ENCODE data around the gene RFX4.

Gene RFX4

DNA sequence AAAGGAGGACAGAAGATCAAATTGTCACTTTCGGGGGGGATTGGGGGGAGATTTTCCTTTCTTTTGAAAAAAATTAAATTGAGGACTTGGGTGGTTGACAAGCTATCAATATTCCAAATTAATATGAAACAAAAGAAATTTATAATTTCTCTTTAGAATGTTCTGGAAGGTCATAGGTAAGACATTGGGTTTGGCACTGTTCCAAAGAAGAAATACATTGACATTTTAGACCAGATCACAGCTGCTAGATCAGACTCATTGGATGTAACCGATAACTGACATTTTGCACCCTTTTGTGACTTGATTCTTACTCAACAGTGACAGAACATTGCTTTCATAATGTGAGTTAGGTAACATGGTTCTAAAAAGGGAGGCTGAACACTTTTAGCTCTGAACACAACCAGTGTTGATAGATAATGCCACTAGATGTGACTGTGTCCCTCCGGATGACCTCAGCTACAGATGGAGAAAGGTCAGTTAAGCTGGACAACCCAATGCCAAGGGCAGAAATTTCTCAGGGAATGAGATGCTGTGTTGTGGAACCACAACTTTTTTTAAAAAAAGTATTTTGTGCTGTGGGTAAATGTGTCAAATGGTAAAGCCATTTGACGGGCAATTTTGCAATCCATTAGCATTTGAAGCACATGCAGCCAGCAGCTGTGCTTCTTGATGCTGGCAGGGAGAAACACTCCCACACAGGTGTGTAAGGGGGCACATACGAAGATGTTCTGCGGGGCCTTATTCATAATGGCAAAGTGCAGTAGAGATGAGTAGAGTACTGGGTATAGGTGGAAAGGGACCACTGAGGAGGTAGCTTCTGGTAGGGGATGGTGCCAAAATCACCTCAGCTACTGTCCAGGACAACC, 62.9 kb downstream of the RFX4 start:
- DNase-seq (ENCODE audit: low read depth in 1 of 2, low spot score in 1 of 2) = no peak

- DNase-seq (ENCODE audit: low read depth in 1 of 2, low spot score in 1 of 2) = no peak
These were observed 63.7 kb downstream of the RFX4 start for GRCh38 chr12:106646472-106646871.

DNA sequence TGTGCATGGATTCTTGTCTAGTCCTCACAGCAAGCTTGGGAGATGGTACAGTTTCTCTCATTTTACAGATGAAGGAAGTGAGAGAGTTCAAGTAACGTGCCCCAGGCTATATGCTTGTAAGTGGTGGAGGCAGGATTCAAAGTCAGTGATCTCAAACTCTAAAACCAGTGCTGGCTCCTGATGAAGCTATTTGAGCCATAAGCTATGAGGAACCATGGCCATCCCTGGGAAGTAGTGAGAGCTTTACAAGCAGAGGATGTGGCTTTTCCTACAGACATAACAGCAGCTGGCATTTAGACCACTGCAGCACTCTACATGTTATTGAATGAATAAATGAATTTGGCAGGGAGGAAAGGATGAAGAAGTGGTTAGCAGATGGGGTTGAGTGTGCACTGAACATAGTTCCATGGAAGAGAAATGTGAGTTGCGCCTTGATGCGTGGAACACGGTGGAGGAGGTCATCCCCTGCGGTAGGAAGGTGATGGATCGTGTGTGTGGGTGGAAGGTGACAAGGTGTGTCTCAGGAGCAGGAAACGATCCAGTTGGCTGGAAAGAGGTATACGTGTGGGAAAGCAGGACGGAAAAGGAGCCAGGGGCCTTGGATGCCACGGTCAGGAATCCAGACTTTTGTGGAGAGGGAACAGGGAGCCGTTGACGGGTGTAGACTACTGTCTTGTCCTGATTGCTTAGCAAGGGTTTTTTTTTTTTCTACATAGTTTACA, 65.2 kb downstream of the RFX4 start:
- no peak for DNase-seq (ENCODE audit: low read depth in 1 of 2, low spot score in 1 of 2)

- DNase-seq (ENCODE audit: low read depth in 1 of 2, low spot score in 1 of 2) = no peak
These were observed 65.9 kb downstream of the RFX4 start for GRCh38 chr12:106648736-106649135.

GRCh38 chr12:106651552-106651951, 68.7 kb downstream of the RFX4 start:
- DNase-seq (ENCODE audit: low read depth in 1 of 2, low spot score in 1 of 2) = no peak

DNA sequence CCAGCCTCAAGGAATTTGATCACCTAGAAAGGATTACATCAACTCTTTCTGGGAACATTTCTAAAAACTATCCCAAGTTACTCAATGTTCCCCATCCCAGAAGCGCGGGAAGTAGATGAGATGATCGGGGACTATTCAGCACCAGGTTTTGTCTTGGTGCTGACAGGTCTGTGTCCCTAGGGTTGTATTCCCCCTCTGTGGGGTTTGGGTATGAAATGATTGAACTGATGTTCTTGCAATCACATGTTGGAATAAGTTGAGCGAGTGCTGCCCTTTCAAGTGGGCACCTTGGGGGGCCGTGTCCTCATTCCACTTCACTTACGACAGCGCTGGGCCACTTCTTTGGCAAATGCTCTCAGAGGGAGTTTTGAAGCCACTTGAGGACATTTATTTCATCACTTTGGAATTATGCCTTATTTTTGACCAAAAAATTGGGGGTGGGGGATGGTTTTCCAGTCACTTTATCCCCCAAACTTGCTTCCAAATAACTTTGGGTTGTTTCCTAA, 69.8 kb downstream of the RFX4 start:
- no peak for DNase-seq (ENCODE audit: low read depth in 1 of 2, low spot score in 1 of 2)

DNA sequence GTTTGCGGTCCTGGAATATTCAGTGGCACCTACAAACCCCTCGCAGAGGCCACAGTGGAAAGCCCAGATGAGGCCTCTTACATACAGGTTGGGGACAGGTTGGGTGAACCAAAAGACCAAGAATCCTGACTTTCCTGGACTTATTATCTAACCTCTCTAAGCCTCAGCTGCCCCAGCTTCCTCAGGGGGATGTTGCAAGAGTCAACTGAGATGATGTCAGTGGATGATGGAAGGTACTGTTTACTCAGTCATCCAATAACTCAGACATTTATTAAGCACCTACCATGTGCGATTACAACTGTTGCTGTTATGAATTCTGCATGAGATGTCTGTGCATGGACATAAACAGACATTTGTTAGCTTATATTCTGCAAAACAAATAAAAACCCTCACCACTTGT, 72.8 kb downstream of the RFX4 start:
- no peak for DNase-seq (ENCODE audit: low read depth in 1 of 2, low spot score in 1 of 2)

DNA sequence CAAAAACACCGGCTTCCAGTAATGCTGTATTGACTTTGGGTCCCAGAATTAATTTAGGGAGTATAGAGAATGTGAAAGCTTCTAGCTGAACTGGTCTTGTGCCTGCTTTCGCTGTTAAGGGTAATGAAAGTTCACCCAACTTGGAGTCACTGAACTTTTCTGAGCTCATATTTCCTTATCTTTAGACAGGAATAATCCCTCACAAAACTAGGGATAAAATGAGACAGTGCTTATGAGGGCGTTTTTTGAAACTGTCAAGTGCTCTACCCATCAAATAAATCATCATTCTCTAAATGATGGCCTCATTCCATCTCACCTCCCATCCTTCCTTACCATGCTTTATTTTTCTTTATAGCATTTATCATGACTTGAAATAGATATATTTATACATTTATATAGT, 74.7 kb downstream of the RFX4 start:
- DNase-seq (ENCODE audit: low read depth in 1 of 2, low spot score in 1 of 2) = no peak

- no peak for DNase-seq (ENCODE audit: low read depth in 1 of 2, low spot score in 1 of 2)
These were observed 80.6 kb downstream of the RFX4 start for GRCh38 chr12:106663385-106663784.

- no peak for DNase-seq (ENCODE audit: low read depth in 1 of 2, low spot score in 1 of 2)
These were observed 86.4 kb downstream of the RFX4 start for GRCh38 chr12:106669216-106669615.

DNA sequence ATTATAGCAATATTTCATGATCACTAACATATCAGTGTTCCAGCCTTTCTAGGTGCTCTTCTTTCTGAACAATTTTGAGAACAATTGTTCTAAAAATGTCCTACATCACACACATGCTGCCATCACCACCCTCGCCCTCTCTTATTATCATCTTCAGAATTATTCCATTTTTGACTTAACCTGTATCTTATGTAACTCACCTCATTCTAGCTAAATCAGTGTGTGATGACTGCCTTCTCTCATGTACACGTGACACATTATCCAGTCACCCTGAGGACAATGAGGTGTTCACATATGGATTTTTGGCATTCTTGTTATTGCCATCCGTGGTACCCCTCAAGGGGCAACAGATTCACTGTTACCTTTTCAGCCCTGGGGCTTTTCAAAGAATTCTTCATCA, 87.3 kb downstream of the RFX4 start:
- DNase-seq (ENCODE audit: low read depth in 1 of 2, low spot score in 1 of 2) = no peak

DNA sequence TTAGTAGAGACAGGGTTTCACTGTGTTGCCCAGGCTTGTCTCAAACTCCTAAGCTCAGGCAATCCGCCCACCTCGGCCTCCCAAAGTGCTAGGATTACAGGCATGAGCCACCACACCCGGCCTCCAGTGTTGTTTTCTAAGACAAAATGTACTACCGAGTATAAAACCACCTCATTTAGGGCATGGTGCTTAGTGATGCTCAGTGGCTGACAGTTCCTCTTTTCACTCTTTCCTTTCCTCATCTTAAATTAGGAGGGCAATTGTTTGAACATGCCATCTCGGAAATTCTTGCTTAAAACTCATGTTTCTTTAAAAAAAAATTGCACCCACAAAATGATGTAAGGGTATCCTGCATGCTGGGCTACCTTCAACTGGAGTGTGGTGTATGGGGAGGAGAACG, 89.0 kb downstream of the RFX4 start:
- no peak for DNase-seq (ENCODE audit: low read depth in 1 of 2, low spot score in 1 of 2)

GRCh38 chr12:106672314-106673025, 89.7 kb downstream of the RFX4 start:
- no peak for DNase-seq (ENCODE audit: low read depth in 1 of 2, low spot score in 1 of 2)

- no peak for DNase-seq (ENCODE audit: low read depth in 1 of 2, low spot score in 1 of 2)
These were observed 90.3 kb downstream of the RFX4 start for GRCh38 chr12:106673141-106673540.

- no peak for DNase-seq (ENCODE audit: low read depth in 1 of 2, low spot score in 1 of 2)
These were observed 93.0 kb downstream of the RFX4 start for GRCh38 chr12:106675651-106676435.

- DNase-seq (ENCODE audit: low read depth in 1 of 2, low spot score in 1 of 2) = no peak
These were observed 96.8 kb downstream of the RFX4 start for GRCh38 chr12:106679574-106679973.

- DNase-seq (ENCODE audit: low read depth in 1 of 2, low spot score in 1 of 2) = no peak
These were observed 97.5 kb downstream of the RFX4 start for GRCh38 chr12:106680280-106680679.

- DNase-seq (ENCODE audit: low read depth in 1 of 2, low spot score in 1 of 2) = no peak
These were observed 98.4 kb downstream of the RFX4 start for GRCh38 chr12:106681210-106681609.

GRCh38 chr12:106682594-106683234, 99.9 kb downstream of the RFX4 start:
- no peak for DNase-seq (ENCODE audit: low read depth in 1 of 2, low spot score in 1 of 2)

DNA sequence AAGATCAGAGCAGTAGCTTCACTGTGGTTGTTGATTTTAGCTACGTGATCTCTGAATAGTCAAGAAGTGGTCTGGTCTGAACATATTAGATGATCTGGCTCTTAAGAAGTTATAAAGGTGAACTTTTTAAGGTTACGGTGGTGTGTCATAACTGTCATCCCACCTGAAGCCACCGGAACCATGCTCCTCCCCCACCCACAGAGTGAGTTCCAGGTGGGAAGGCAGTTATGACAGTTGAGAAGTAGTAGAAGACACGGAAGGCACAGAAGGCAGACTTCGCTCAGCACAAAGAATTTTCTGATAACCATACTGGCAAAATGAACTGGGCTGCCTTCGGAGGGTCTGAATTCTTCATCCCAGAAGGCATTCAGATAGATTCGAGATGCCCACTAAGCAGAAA, 101.7 kb downstream of the RFX4 start:
- DNase-seq (ENCODE audit: low read depth in 1 of 2, low spot score in 1 of 2) = no peak
